Measurements from ENCODE around the gene DOCK9. TPM values are rescaled to one million over a fixed set of nuclear protein-coding genes. Genes with fewer than 3 reads are reported as not detected.

Gene DOCK9
- total and polyA plus RNA-seq, 2 experiments from 2014 or later, result 32.8 to 39.1 TPM

- H3K36me3 ChIP-seq, result peaks cover 14% of the 10 kb centered on the region
- no peak overlapping the region for H3K4me3 ChIP-seq
- DNase-seq (ENCODE audit: low read depth in 1 of 2, low spot score in 1 of 2), result peak in 1 of 2 donors; percentile 8
- H3K27ac ChIP-seq, result no peak overlapping the region
- H3K9me3 ChIP-seq (ENCODE audit: low read depth), result no peaks in the 10 kb centered on the region
- no peaks in the 10 kb centered on the region for H3K27me3 ChIP-seq
- no peak for TF ChIP-seq CTCF (IDR thresholded peaks at IDR 0.05; ENCODE audit: low read depth, low read length)
- peaks cover 9% of the 10 kb centered on the region for H3K4me1 ChIP-seq (ENCODE audit: low read depth)
Measured at GRCh38 chr13:98827449-98827848, 150.4 kb downstream of the DOCK9 start.

GRCh38 chr13:98826146-98826545 lies 151.7 kb downstream of the DOCK9 start:
- peaks cover 20% of the 10 kb centered on the region for H3K4me1 ChIP-seq (ENCODE audit: low read depth)
- peak in 1 of 2 donors; percentile 51 for DNase-seq (ENCODE audit: low read depth in 1 of 2, low spot score in 1 of 2)
- no peaks in the 10 kb centered on the region for H3K9me3 ChIP-seq (ENCODE audit: low read depth)
- no peak overlapping the region for H3K27ac ChIP-seq
- no peak overlapping the region for H3K4me3 ChIP-seq
- H3K36me3 ChIP-seq, result peaks cover 13% of the 10 kb centered on the region
- TF ChIP-seq CTCF (IDR thresholded peaks at IDR 0.05; ENCODE audit: low read depth, low read length), result no peak
- no peaks in the 10 kb centered on the region for H3K27me3 ChIP-seq

- TF ChIP-seq CTCF (IDR thresholded peaks at IDR 0.05; ENCODE audit: low read depth, low read length), result no peak
- Histone ChIP-seq H3K27me3 (no peaks in the 10 kb centered on the region), H3K27ac (no peak overlapping the region), H3K4me3 (no peak overlapping the region), H3K9me3 (ENCODE audit: low read depth) (no peaks in the 10 kb centered on the region), H3K4me1 (ENCODE audit: low read depth) (peaks cover 20% of the 10 kb centered on the region), H3K36me3 (peaks cover 10% of the 10 kb centered on the region)
- DNase-seq (ENCODE audit: low read depth in 1 of 2, low spot score in 1 of 2), result peak in 1 of 2 donors; percentile 18
Measured at GRCh38 chr13:98825659-98826058, 152.2 kb downstream of the DOCK9 start.

GRCh38 chr13:98824376-98825160 lies 153.3 kb downstream of the DOCK9 start:
- H3K27me3 ChIP-seq, result no peaks in the 10 kb centered on the region
- H3K4me1 ChIP-seq (ENCODE audit: low read depth), result peaks cover 20% of the 10 kb centered on the region
- H3K36me3 ChIP-seq, result peaks cover 10% of the 10 kb centered on the region
- DNase-seq (ENCODE audit: low read depth in 1 of 2, low spot score in 1 of 2), result no peak
- no peak for TF ChIP-seq CTCF (IDR thresholded peaks at IDR 0.05; ENCODE audit: low read depth, low read length)
- no peaks in the 10 kb centered on the region for H3K9me3 ChIP-seq (ENCODE audit: low read depth)
- H3K27ac ChIP-seq, result no peak overlapping the region
- no peak overlapping the region for H3K4me3 ChIP-seq

GRCh38 chr13:98823442-98823841 lies 154.4 kb downstream of the DOCK9 start:
- no peak overlapping the region for H3K4me3 ChIP-seq
- no peak for DNase-seq (ENCODE audit: low read depth in 1 of 2, low spot score in 1 of 2)
- H3K27me3 ChIP-seq, result no peaks in the 10 kb centered on the region
- H3K36me3 ChIP-seq, result peaks cover 10% of the 10 kb centered on the region
- no peaks in the 10 kb centered on the region for H3K9me3 ChIP-seq (ENCODE audit: low read depth)
- H3K27ac ChIP-seq, result no peak overlapping the region
- peaks cover 20% of the 10 kb centered on the region for H3K4me1 ChIP-seq (ENCODE audit: low read depth)
- TF ChIP-seq CTCF (IDR thresholded peaks at IDR 0.05; ENCODE audit: low read depth, low read length), result no peak
